ENCODE measurements around the gene AKT3.

Gene AKT3

GRCh38 chr1:243549791-243550190 lies 300.3 kb downstream of the AKT3 start:
- Mint-ChIP-seq H3K9me3 (ENCODE audit: low read depth) (no peaks in the 10 kb centered on the region), H3K4me3 (no peak overlapping the region), H3K36me3 (peaks cover 25% of the 10 kb centered on the region), H3K27me3 (no peaks in the 10 kb centered on the region), H3K4me1 (ENCODE audit: low read depth) (no peaks in the 10 kb centered on the region), H3K27ac (no peak overlapping the region)

DNA sequence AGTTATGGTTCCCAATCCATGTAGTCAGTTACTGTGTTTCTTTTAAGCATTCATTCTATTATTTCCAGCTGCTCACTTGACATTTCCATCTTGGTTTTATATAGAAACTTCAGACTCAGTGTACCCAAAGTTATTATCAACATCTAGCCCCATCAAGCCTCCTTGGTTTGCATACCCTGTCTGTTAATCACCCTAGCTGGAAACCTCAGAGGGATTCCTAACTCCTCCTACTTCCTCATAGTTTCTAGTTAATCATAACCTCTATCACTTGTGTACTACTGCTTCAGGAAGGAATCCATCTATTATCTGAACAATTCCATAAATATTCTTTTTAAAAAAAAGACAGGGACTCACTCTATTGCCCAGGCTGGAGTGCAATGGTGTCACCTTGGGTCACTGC lies 300.9 kb downstream of the AKT3 start:
- Mint-ChIP-seq H3K9me3 (ENCODE audit: low read depth) (no peaks in the 10 kb centered on the region), H3K4me1 (ENCODE audit: low read depth) (no peaks in the 10 kb centered on the region), H3K4me3 (no peak overlapping the region), H3K27me3 (no peaks in the 10 kb centered on the region), H3K27ac (no peak overlapping the region), H3K36me3 (peaks cover 26% of the 10 kb centered on the region)

GRCh38 chr1:243548516-243548915 lies 301.5 kb downstream of the AKT3 start:
- peaks cover 32% of the 10 kb centered on the region for H3K36me3 Mint-ChIP-seq
- no peaks in the 10 kb centered on the region for H3K4me1 Mint-ChIP-seq (ENCODE audit: low read depth)
- no peak overlapping the region for H3K4me3 Mint-ChIP-seq
- H3K27ac Mint-ChIP-seq: no peak overlapping the region
- H3K27me3 Mint-ChIP-seq: no peaks in the 10 kb centered on the region
- H3K9me3 Mint-ChIP-seq (ENCODE audit: low read depth): no peaks in the 10 kb centered on the region

DNA sequence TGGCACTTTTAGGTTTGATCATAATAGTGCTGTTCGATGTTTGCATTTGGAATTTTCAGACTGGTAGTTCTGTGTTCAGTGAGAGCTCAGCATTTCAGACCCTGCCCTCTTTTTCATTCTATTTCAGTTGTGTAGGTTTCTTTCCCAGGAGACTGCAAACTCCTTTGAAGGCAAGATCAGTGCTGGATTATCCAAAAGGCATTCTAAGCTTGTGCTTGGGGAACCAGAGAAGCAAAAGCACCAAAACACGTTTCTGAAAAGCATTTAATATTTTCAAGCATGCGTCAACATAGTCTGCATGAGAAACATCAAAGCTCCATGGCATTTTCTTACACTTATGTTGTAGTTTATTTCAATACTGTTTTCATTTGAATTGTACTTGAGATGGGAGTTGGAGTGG lies 302.2 kb downstream of the AKT3 start:
- peaks cover 32% of the 10 kb centered on the region for H3K36me3 Mint-ChIP-seq
- no peaks in the 10 kb centered on the region for H3K4me1 Mint-ChIP-seq (ENCODE audit: low read depth)
- no peaks in the 10 kb centered on the region for H3K9me3 Mint-ChIP-seq (ENCODE audit: low read depth)
- H3K27ac Mint-ChIP-seq: no peak overlapping the region
- H3K4me3 Mint-ChIP-seq: no peak overlapping the region
- no peaks in the 10 kb centered on the region for H3K27me3 Mint-ChIP-seq

GRCh38 chr1:243546457-243546856 lies 303.6 kb downstream of the AKT3 start:
- Mint-ChIP-seq H3K4me1 (ENCODE audit: low read depth) (no peaks in the 10 kb centered on the region), H3K9me3 (ENCODE audit: low read depth) (no peaks in the 10 kb centered on the region), H3K27ac (no peak overlapping the region), H3K27me3 (no peaks in the 10 kb centered on the region), H3K36me3 (peaks cover 28% of the 10 kb centered on the region), H3K4me3 (no peak overlapping the region)

- Mint-ChIP-seq H3K27ac (no peak overlapping the region), H3K4me3 (no peak overlapping the region), H3K4me1 (ENCODE audit: low read depth) (no peaks in the 10 kb centered on the region)
These were observed 306.5 kb downstream of the AKT3 start for GRCh38 chr1:243543501-243543900.

GRCh38 chr1:243542739-243543415 lies 307.2 kb downstream of the AKT3 start:
- no peak overlapping the region for H3K27ac Mint-ChIP-seq
- H3K27me3 Mint-ChIP-seq: no peaks in the 10 kb centered on the region
- H3K4me1 Mint-ChIP-seq (ENCODE audit: low read depth): no peaks in the 10 kb centered on the region
- H3K36me3 Mint-ChIP-seq: peaks cover 31% of the 10 kb centered on the region
- H3K9me3 Mint-ChIP-seq (ENCODE audit: low read depth): no peaks in the 10 kb centered on the region
- H3K4me3 Mint-ChIP-seq: no peak overlapping the region

More at GRCh38 chr1:243543501-243543900, 306.5 kb downstream of the AKT3 start:
- peaks cover 31% of the 10 kb centered on the region for H3K36me3 Mint-ChIP-seq
- H3K27me3 Mint-ChIP-seq: no peaks in the 10 kb centered on the region
- H3K9me3 Mint-ChIP-seq (ENCODE audit: low read depth): no peaks in the 10 kb centered on the region

- H3K36me3 Mint-ChIP-seq: peaks cover 37% of the 10 kb centered on the region
- no peaks in the 10 kb centered on the region for H3K4me1 Mint-ChIP-seq (ENCODE audit: low read depth)
- no peaks in the 10 kb centered on the region for H3K27me3 Mint-ChIP-seq
- H3K4me3 Mint-ChIP-seq: no peak overlapping the region
- H3K9me3 Mint-ChIP-seq (ENCODE audit: low read depth): no peaks in the 10 kb centered on the region
- no peak overlapping the region for H3K27ac Mint-ChIP-seq
These were observed 310.4 kb downstream of the AKT3 start for GRCh38 chr1:243539636-243540035.

DNA sequence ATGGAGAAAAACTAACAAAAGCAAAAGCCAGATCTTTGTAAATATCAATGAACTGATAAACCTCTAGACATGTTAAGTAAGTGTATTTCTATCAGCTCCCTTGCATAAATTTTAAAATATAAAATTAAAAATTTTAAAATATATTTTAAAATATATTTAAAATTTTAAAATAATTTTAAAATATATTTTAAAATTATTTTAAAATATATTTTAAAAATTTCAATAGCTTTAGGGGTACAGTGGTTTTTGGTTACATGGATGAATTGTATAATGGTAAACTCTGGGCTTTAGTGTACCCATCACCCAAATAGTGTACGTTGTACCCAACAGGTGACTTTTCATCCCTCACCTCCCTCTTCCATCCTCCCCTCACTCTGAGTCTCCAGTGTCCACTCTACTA lies 315.0 kb downstream of the AKT3 start:
- Mint-ChIP-seq H3K27me3 (no peaks in the 10 kb centered on the region), H3K36me3 (peaks cover 33% of the 10 kb centered on the region), H3K9me3 (ENCODE audit: low read depth) (no peaks in the 10 kb centered on the region), H3K27ac (no peak overlapping the region), H3K4me1 (ENCODE audit: low read depth) (no peaks in the 10 kb centered on the region), H3K4me3 (no peak overlapping the region)

DNA sequence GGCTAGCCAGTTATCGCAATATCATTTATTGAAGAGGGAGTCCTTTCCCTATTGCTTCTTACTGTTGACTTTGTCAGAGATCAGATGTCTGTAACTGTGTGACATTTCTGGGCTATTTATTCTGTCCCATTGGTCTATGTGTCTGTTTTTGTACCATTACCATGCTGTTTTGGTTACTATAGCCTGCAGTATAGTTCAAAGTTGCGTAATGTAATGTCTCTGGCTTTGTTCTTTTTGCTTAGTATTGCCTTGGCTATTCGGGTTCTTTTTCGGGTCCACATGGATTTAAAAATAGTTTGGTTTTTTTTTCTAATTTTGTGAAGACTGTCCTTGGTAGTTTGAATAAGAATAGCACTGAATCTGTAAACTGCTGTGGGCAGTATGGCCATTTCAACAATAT lies 320.5 kb downstream of the AKT3 start:
- Mint-ChIP-seq H3K36me3 (peaks cover 18% of the 10 kb centered on the region), H3K4me1 (ENCODE audit: low read depth) (peaks cover 4% of the 10 kb centered on the region), H3K27me3 (no peaks in the 10 kb centered on the region), H3K9me3 (ENCODE audit: low read depth) (no peaks in the 10 kb centered on the region), H3K4me3 (no peak overlapping the region), H3K27ac (no peak overlapping the region)

DNA sequence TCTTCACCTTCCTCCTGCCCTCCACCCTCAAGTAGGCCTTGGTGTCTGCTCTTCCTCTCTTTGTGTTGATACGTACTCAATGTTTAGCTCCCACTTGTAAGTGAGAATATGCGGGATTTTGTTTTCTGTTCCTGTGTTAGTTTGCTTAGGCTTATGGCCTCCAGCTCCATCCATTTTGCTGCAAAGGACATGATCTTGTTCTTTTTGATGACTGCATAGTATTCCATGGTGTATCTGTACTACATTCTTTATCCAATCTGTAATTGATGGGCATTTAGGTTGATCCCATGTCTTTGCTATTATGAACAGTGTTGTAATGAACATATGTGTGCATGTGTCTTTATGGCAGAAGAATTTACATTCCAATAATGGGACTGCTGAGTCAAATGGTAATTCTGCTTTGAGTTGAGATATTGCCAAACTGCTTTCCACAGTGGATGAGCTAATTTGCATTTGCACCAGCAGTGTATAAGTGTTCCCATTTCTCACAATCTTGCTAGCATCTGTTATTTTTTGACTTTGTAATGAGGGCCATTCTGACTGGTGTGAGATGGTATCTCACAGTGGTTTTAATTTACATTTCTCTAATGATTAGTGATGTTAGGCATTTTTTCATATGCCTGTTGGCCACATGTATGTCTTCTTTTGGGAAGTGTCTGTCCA lies 321.5 kb downstream of the AKT3 start:
- no peaks in the 10 kb centered on the region for H3K27me3 Mint-ChIP-seq
- peaks cover 5% of the 10 kb centered on the region for H3K4me1 Mint-ChIP-seq (ENCODE audit: low read depth)
- no peak overlapping the region for H3K4me3 Mint-ChIP-seq
- peaks cover 15% of the 10 kb centered on the region for H3K36me3 Mint-ChIP-seq
- H3K9me3 Mint-ChIP-seq (ENCODE audit: low read depth): no peaks in the 10 kb centered on the region
- H3K27ac Mint-ChIP-seq: no peak overlapping the region

DNA sequence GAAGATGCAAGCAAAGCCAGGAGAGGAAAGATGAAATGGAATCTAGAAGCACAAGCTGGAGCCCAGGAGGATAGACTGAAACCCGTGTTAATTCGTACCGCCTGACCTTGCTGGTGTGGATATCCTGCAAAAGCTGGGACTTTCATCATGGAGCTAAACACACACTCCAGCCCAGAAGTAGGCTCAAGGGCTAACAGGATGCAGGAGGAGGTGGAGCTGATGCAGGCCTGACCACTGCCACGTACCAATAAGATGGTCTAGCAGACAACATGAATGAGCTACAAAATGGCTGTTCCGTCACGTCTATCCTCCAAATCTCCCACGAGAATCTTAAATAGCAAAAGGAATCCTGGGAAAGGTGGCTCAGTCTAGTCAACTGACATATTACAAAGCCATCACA lies 323.9 kb downstream of the AKT3 start:
- no peaks in the 10 kb centered on the region for H3K9me3 Mint-ChIP-seq (ENCODE audit: low read depth)
- H3K36me3 Mint-ChIP-seq: peaks cover 15% of the 10 kb centered on the region
- H3K4me3 Mint-ChIP-seq: no peak overlapping the region
- no peaks in the 10 kb centered on the region for H3K27me3 Mint-ChIP-seq
- H3K4me1 Mint-ChIP-seq (ENCODE audit: low read depth): peaks cover 8% of the 10 kb centered on the region
- no peak overlapping the region for H3K27ac Mint-ChIP-seq

- Mint-ChIP-seq H3K9me3 (ENCODE audit: low read depth) (no peaks in the 10 kb centered on the region), H3K36me3 (peaks cover 13% of the 10 kb centered on the region), H3K4me1 (ENCODE audit: low read depth) (peaks cover 8% of the 10 kb centered on the region), H3K27ac (no peak overlapping the region), H3K27me3 (no peaks in the 10 kb centered on the region), H3K4me3 (no peak overlapping the region)
These were observed 325.0 kb downstream of the AKT3 start for GRCh38 chr1:243525085-243525487.

DNA sequence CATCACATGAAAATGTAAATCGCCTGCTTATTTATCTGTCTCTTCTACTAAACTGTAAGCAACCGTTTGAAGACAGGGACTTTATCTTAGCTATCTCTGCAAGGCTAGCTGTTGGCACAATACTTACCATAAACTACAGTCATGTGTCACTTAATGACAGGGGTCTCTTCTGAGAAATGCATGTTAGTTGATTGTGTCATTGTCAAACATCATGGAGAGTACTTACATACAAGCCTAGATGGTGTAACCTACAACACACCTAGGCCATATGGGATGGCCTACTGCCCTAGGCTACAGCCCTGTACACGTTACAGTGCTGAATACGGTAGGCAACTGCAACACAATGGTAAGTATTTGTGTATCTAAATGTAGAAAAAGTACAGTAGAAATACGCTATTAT lies 326.3 kb downstream of the AKT3 start:
- no peak overlapping the region for H3K4me3 Mint-ChIP-seq
- no peak overlapping the region for H3K27ac Mint-ChIP-seq
- H3K9me3 Mint-ChIP-seq (ENCODE audit: low read depth): no peaks in the 10 kb centered on the region
- peaks cover 20% of the 10 kb centered on the region for H3K36me3 Mint-ChIP-seq
- no peaks in the 10 kb centered on the region for H3K27me3 Mint-ChIP-seq
- peaks cover 8% of the 10 kb centered on the region for H3K4me1 Mint-ChIP-seq (ENCODE audit: low read depth)

- Mint-ChIP-seq H3K4me3 (no peak overlapping the region), H3K9me3 (ENCODE audit: low read depth) (peaks cover 4% of the 10 kb centered on the region), H3K27me3 (no peaks in the 10 kb centered on the region), H3K4me1 (ENCODE audit: low read depth) (peaks cover 8% of the 10 kb centered on the region), H3K36me3 (peaks cover 29% of the 10 kb centered on the region), H3K27ac (no peak overlapping the region)
These were observed 329.2 kb downstream of the AKT3 start for GRCh38 chr1:243520831-243521230.

GRCh38 chr1:243514927-243515326 lies 335.1 kb downstream of the AKT3 start:
- H3K9me3 Mint-ChIP-seq (ENCODE audit: low read depth): peaks cover 4% of the 10 kb centered on the region
- H3K4me3 Mint-ChIP-seq: no peak overlapping the region
- H3K4me1 Mint-ChIP-seq (ENCODE audit: low read depth): peaks cover 5% of the 10 kb centered on the region
- H3K36me3 Mint-ChIP-seq: peaks cover 16% of the 10 kb centered on the region
- no peak overlapping the region for H3K27ac Mint-ChIP-seq
- no peaks in the 10 kb centered on the region for H3K27me3 Mint-ChIP-seq
